HepG2 (cell line): Measurements from ENCODE around the gene FUT4. TPM values are rescaled to one million over a fixed set of nuclear protein-coding genes. Genes with fewer than 3 reads are reported as not detected.
A peak's percentile ranks its signal among the peaks of the same experiment; 100 is the strongest.

Source experiments
- AHDC1 ChIP-seq: sonication (generic); formaldehyde crosslinking; IDR thresholded peaks from 2 replicates; pipeline ENCODE4 v1.5.1; 2020; ENCODE audit warnings: mild to moderate bottlenecking, missing genetic modification reagents, borderline replicate concordance
- DMAP1 ChIP-seq: IDR thresholded peaks from 2 replicates; pipeline ENCODE4 v1.6.1; 2016
- ERF ChIP-seq: IDR thresholded peaks from 2 replicates; pipeline ENCODE4 v1.6.1; 2018; ENCODE audit warnings: missing biosample characterization, missing genetic modification reagents
- FOXJ3 ChIP-seq: sonication (generic); formaldehyde crosslinking; IDR thresholded peaks from 2 replicates; pipeline ENCODE4 v1.4.0; 2020; ENCODE audit warnings: missing genetic modification reagents, mild to moderate bottlenecking, borderline replicate concordance
- MAX ChIP-seq: IDR thresholded peaks from 2 replicates; pipeline ENCODE4 v1.6.1; 2012; ENCODE audit warnings: inconsistent platforms
- PAXIP1 ChIP-seq: sonication (generic); formaldehyde crosslinking; conservative IDR thresholded peaks from 2 replicates; pipeline ENCODE4 v1.4.0; 2020; ENCODE audit warnings: mild to moderate bottlenecking, missing genetic modification reagents, moderate library complexity
- PITX1 ChIP-seq: sonication (generic); formaldehyde crosslinking; IDR thresholded peaks from 2 replicates; pipeline ENCODE4 v1.5.1; 2020; ENCODE audit warnings: mild to moderate bottlenecking, missing genetic modification reagents
- SOX13 ChIP-seq, 3 experiments: fragments of 450-650 bp in 1 of 3; sonication (generic) in 1 of 3; formaldehyde crosslinking in 1 of 3; IDR thresholded peaks in 2 of 3; conservative IDR thresholded peaks in 1 of 3; 2 replicates each; pipeline versions ENCODE4 v1.5.0 to v1.6.1; 2016 to 2020; ENCODE audit warnings: antibody characterized with exemption in 1 of 3, mild to moderate bottlenecking in 1 of 3, missing compliant biosample characterization in 1 of 3, missing genetic modification reagents in 1 of 3, moderate library complexity in 1 of 3
- TEAD3 ChIP-seq: optimal IDR thresholded peaks from 2 replicates; pipeline ENCODE3; 2016; ENCODE audit warnings: borderline replicate concordance
- THAP8 ChIP-seq: sonication (generic); formaldehyde crosslinking; IDR thresholded peaks from 2 replicates; pipeline ENCODE4 v1.5.1; 2020; ENCODE audit warnings: missing genetic modification reagents, mild to moderate bottlenecking, borderline replicate concordance
- ZMYM4 ChIP-seq: sonication (generic); formaldehyde crosslinking; IDR thresholded peaks from 2 replicates; pipeline ENCODE4 v1.8.1; 2023; ENCODE audit warnings: mild to moderate bottlenecking, missing genetic modification reagents
- ZNF503 ChIP-seq: sonication (generic); formaldehyde crosslinking; IDR thresholded peaks from 2 replicates; pipeline ENCODE4 v1.4.0; 2020; ENCODE audit warnings: missing genetic modification reagents
- ZNF691 ChIP-seq: sonication (generic); formaldehyde crosslinking; IDR thresholded peaks from 2 replicates; pipeline ENCODE4 v1.4.0; 2020; ENCODE audit warnings: missing genetic modification reagents, low read depth, mild to moderate bottlenecking, borderline replicate concordance
- polyA plus RNA-seq, 8 experiments: library from polyadenylated mRNA; depleted of rRNA in 3 of 8; stranded (reverse) in 7 of 8; unstranded in 1 of 8; fragments of >200 nt; fragmentation: Illumina TruSeq in 4 of 8; extraction: Trizol in 4 of 8; gene quantifications; 2 replicates each; pipeline versions ENCODE4 v1.2.1 to v1.2.3, GENCODE V29; 2011 to 2016; ENCODE audit warnings: low read depth in 4 of 8, missing spikeins in 1 of 8, mixed read lengths in 1 of 8; ENCODE audit not compliant: insufficient read depth in 1 of 8
- total RNA-seq, 5 experiments: library from RNA; depleted of rRNA; stranded (reverse); fragments of >200 nt; fragmentation: Illumina TruSeq; extraction: Trizol; gene quantifications; 2 replicates each; pipeline ENCODE4 v1.2.3, GENCODE V29; 2016; ENCODE audit warnings: low read depth in 1 of 5

Gene FUT4
- total and polyA plus RNA-seq, 2 of the 13 experiments (the other 11 are each of a cell fraction or from before 2014, with no cell fraction given) = 0.28 to 0.60 TPM

- peak; percentile 42; the same call in 1 of the 2 replicates for TF ChIP-seq ZMYM4 (CRISPR knock-in tag)
- no peak for TF ChIP-seq ERF
- peak; percentile 67 for TF ChIP-seq MAX
- TF ChIP-seq TEAD3 (CRISPR knock-in tag) = peak; percentile 11
- TF ChIP-seq FOXJ3 (CRISPR knock-in tag) = 0 out of 2 replicates have a peak, but pooled peaks have one; percentile 30
- peak; percentile 51; the same call in 1 of the 2 replicates for TF ChIP-seq AHDC1 (CRISPR knock-in tag)
- no peak for TF ChIP-seq SOX13 (IDR thresholded peaks at IDR 0.05)
- TF ChIP-seq SOX13 (CRISPR knock-in tag; conservative IDR thresholded peaks at IDR 0.05 in 1 of 2, IDR thresholded peaks at IDR 0.05 in 1 of 2) = peak in 1 of 2 experiments; percentile 56; a peak in 2 of 4 replicates
- no peak for TF ChIP-seq THAP8 (CRISPR knock-in tag)
- no peak for TF ChIP-seq ZNF691
- TF ChIP-seq ZNF503 (CRISPR knock-in tag) = 0 out of 2 replicates have a peak, but pooled peaks have one; percentile 22
- TF ChIP-seq PITX1 (CRISPR knock-in tag) = 0 out of 2 replicates have a peak, but pooled peaks have one; percentile 17
- TF ChIP-seq PAXIP1 (CRISPR knock-in tag) = peak; percentile 50; the same call in 1 of the 2 replicates
- TF ChIP-seq DMAP1 (CRISPR knock-in tag) = peak; percentile 49; the same call in 1 of the 2 replicates
These were observed 27.0 kb upstream of the FUT4 start (continued) for GRCh38 chr11:94516725-94517124.
